ENCODE measurements around the gene BPIFB2. TPM values are rescaled to one million over a fixed set of nuclear protein-coding genes. Genes with fewer than 3 reads are reported as not detected.

Gene BPIFB2
- not detected in 2 replicates for total RNA-seq

GRCh38 chr20:33007376-33008335 is at the start of gene BPIFB2:
TSS of gene BPIFB2 (plus strand) at chr20:33007704. CDS start at chr20:33008575, 871 bp downstream.

GRCh38 chr20:33004141-33004751 is 3.3 kb upstream of the BPIFB2 start, which contains the start of gene SUN5:
TSS of gene SUN5 (minus strand) at chr20:33004433. CDS start at chr20:33004340, 93 bp downstream.

GRCh38 chr20:33031531-33031930 is 24.0 kb downstream of the BPIFB2 start, which contains the start of gene BPIFB6:
TSS of gene BPIFB6 (plus strand) at chr20:33031648. CDS start at chr20:33031648, 0 bp downstream.

GRCh38 chr20:33053291-33054106 is 46.0 kb downstream of the BPIFB2 start, which contains the start of gene BPIFB3:
TSS of gene BPIFB3 (plus strand) at chr20:33053903. CDS start at chr20:33055436, 1,533 bp downstream.

Other genes starting within 250 kb of the BPIFB2 start
- gene DNMT3B, start 245.3 kb upstream of the BPIFB2 start, total RNA-seq = 2.3 and 3.6 TPM in 2 replicates
- gene MAPRE1, start 187.8 kb upstream of the BPIFB2 start, total RNA-seq = 133 and 150 TPM in 2 replicates
- under 0.01 TPM in 1 of 2 replicates, not detected in the other for gene EFCAB8, start 148.8 kb upstream of the BPIFB2 start, total RNA-seq
- gene SUN5, start 3.3 kb upstream of the BPIFB2 start, total RNA-seq = not detected in 2 replicates
- gene BPIFB6, start 23.9 kb downstream of the BPIFB2 start, total RNA-seq = not detected in 2 replicates
- gene BPIFB3, start 46.2 kb downstream of the BPIFB2 start, total RNA-seq = not detected in 2 replicates
- not detected in 2 replicates for gene BPIFB4, start 71.9 kb downstream of the BPIFB2 start, total RNA-seq
- not detected in 2 replicates for gene BPIFA2, start 160.5 kb downstream of the BPIFB2 start, total RNA-seq
- gene BPIFA3, start 209.6 kb downstream of the BPIFB2 start, total RNA-seq = not detected in 2 replicates
- gene BPIFA1, start 228.3 kb downstream of the BPIFB2 start, total RNA-seq = not detected in 2 replicates